Measurements from ENCODE around the gene GUCY2C. TPM values are rescaled to one million over a fixed set of nuclear protein-coding genes. Genes with fewer than 3 reads are reported as not detected.

The GUCY2C gene
- polyA plus RNA-seq, 3 donors: 0.54 to 0.60 (median 0.57) TPM

GRCh38 chr12:14576896-14577295 lies 119.5 kb downstream of the GUCY2C start:
- no peak for DNase-seq (ENCODE audit: low read depth in 3 of 3, low spot score in 2 of 3)

- no peak for DNase-seq (ENCODE audit: low read depth in 3 of 3, low spot score in 2 of 3)
Measured at GRCh38 chr12:14575585-14575984, 120.8 kb downstream of the GUCY2C start.

GRCh38 chr12:14573118-14573517 lies 123.3 kb downstream of the GUCY2C start:
- no peak for DNase-seq (ENCODE audit: low read depth in 3 of 3, low spot score in 2 of 3)

- no peak for DNase-seq (ENCODE audit: low read depth in 3 of 3, low spot score in 2 of 3)
Measured at GRCh38 chr12:14572401-14572800, 124.0 kb downstream of the GUCY2C start.

- no peak for DNase-seq (ENCODE audit: low read depth in 3 of 3, low spot score in 2 of 3)
Measured at GRCh38 chr12:14571779-14572178, 124.6 kb downstream of the GUCY2C start.

- DNase-seq (ENCODE audit: low read depth in 3 of 3, low spot score in 2 of 3): no peak
Measured at GRCh38 chr12:14570231-14570630, 126.2 kb downstream of the GUCY2C start.

GRCh38 chr12:14567351-14568162 lies 128.8 kb downstream of the GUCY2C start, which contains the start of gene PLBD1:
Gene PLBD1 (minus strand): TSS chr12:14567883. CDS start chr12:14567696, 187 bp downstream.
- peak; percentile 38 to 52 (median 42) for DNase-seq (ENCODE audit: low read depth in 3 of 3, low spot score in 2 of 3)

- no peak for DNase-seq (ENCODE audit: low read depth in 3 of 3, low spot score in 2 of 3)
Measured at GRCh38 chr12:14564336-14564959, 132.0 kb downstream of the GUCY2C start.

- DNase-seq (ENCODE audit: low read depth in 3 of 3, low spot score in 2 of 3): no peak
Measured at GRCh38 chr12:14563046-14563445, 133.4 kb downstream of the GUCY2C start.

Other genes starting within 250 kb of the GUCY2C start
- gene PLBD1, start 128.7 kb downstream of the GUCY2C start, polyA plus RNA-seq (ENCODE audit: insufficient read length in 3 of 3): 10 to 100 TPM; 40.5 to 46.3 (median 45.7) TPM
- 100 to 1,000 TPM; 114 to 130 (median 120) TPM for gene WBP11, start 106.9 kb upstream of the GUCY2C start, polyA plus RNA-seq (ENCODE audit: insufficient read length in 3 of 3)
- 1 to 10 TPM; 5.2 to 6.2 (median 5.4) TPM for gene C12orf60, start 107.1 kb upstream of the GUCY2C start, polyA plus RNA-seq (ENCODE audit: insufficient read length in 3 of 3)
- gene SMCO3, start 117.6 kb upstream of the GUCY2C start, polyA plus RNA-seq (ENCODE audit: insufficient read length in 3 of 3): 1 to 10 TPM; 2.8 to 3.4 (median 2.8) TPM
- under 1 TPM; 0.07 to 0.32 (median 0.10) TPM for gene ART4, start 146.9 kb upstream of the GUCY2C start, polyA plus RNA-seq (ENCODE audit: insufficient read length in 3 of 3)
- 10 to 100 TPM; 38.2 to 54.6 (median 47.2) TPM for gene MGP, start 189.3 kb upstream of the GUCY2C start, polyA plus RNA-seq (ENCODE audit: insufficient read length in 3 of 3)
- gene ERP27, start 241.9 kb upstream of the GUCY2C start, polyA plus RNA-seq (ENCODE audit: insufficient read length in 3 of 3): 10 to 100 TPM; 21.8 to 40.5 (median 37.2) TPM